ACC112 (cell line): ENCODE measurements around the gene HIVEP3.
A peak's percentile ranks its signal among the peaks of the same experiment; 100 is the strongest.

Experiments
- H2AFZ ChIP-seq: fragments of 200-600 bp; sonication (generic); one replicate; pipeline ENCODE4 v1.6.0; 2017; ENCODE audit warnings: antibody characterized with exemption, low read length; ENCODE audit not compliant: unreplicated experiment
- H3K27ac ChIP-seq: fragments of 200-600 bp; sonication (generic); 2 replicates; pipeline ENCODE4 v1.5.1; 2014; ENCODE audit warnings: low read depth, mild to moderate bottlenecking, antibody characterized with exemption, low read length, moderate library complexity
- H3K27me3 ChIP-seq: fragments of 200-600 bp; sonication (generic); 2 replicates; pipeline ENCODE4 v1.6.1; 2014; ENCODE audit warnings: mild to moderate bottlenecking, antibody characterized with exemption, low read length, moderate library complexity, mixed read lengths; ENCODE audit not compliant: insufficient read depth
- H3K36me3 ChIP-seq: fragments of 200-600 bp; sonication (generic); 2 replicates; pipeline ENCODE4 v1.6.1; 2016; ENCODE audit warnings: mild to moderate bottlenecking, antibody characterized with exemption, low read length, moderate library complexity, mixed read lengths; ENCODE audit not compliant: insufficient read depth
- H3K4me1 ChIP-seq: fragments of 200-600 bp; sonication (generic); one replicate; pipeline ENCODE4 v1.6.1; 2016; ENCODE audit warnings: low read length, mixed read lengths; ENCODE audit not compliant: insufficient read depth, unreplicated experiment, control insufficient read depth
- H3K4me3 ChIP-seq: fragments of 200-600 bp; sonication (generic); 2 replicates; pipeline ENCODE4 v1.5.1; 2014; ENCODE audit warnings: mild to moderate bottlenecking, low read depth, low read length
- H3K79me2 ChIP-seq: fragments of 200-600 bp; sonication (generic); one replicate; pipeline ENCODE4 v1.6.0; 2016; ENCODE audit warnings: low read length; ENCODE audit not compliant: control insufficient read depth, unreplicated experiment, insufficient read depth

Gene HIVEP3

DNA sequence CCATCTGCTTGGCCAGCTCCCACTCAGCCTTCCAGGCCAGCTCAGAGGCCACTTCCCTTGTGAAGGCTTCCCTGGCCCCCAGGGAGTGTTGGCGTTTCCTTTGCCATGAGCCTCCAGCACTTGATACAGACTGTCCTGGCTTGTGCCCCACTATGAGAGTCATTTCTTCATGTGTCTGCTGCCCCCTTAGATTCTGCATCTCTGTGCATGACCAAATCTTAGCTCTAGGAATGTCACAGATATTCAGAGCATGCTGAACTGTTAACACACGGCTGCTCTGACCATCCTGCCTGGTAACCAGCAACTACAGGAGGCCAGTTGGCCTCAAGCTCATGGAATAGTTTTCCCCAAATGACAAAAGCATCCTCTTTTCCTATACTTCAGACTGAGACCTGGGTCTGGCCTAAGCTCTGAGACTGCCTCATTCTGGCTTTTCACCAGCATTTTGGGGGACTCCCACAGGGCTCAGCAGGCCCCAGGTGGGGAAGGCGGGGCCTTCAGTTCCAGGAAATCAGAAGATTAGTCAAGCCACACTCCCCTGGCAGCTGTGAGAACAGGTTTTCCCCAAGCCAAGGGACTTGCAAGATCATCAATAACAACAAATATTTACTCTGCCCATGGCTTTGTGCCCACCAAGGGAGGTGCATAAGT is 251.6 kb downstream of the HIVEP3 start:
- no peak overlapping the region for H2AFZ ChIP-seq
- H3K4me3 ChIP-seq: no peak overlapping the region
- peaks cover 48% of the 10 kb centered on the region for H3K4me1 ChIP-seq
- H3K79me2 ChIP-seq: no peaks in the 10 kb centered on the region
- no peaks in the 10 kb centered on the region for H3K27me3 ChIP-seq
- no peaks in the 10 kb centered on the region for H3K36me3 ChIP-seq
- no peak overlapping the region for H3K27ac ChIP-seq

DNA sequence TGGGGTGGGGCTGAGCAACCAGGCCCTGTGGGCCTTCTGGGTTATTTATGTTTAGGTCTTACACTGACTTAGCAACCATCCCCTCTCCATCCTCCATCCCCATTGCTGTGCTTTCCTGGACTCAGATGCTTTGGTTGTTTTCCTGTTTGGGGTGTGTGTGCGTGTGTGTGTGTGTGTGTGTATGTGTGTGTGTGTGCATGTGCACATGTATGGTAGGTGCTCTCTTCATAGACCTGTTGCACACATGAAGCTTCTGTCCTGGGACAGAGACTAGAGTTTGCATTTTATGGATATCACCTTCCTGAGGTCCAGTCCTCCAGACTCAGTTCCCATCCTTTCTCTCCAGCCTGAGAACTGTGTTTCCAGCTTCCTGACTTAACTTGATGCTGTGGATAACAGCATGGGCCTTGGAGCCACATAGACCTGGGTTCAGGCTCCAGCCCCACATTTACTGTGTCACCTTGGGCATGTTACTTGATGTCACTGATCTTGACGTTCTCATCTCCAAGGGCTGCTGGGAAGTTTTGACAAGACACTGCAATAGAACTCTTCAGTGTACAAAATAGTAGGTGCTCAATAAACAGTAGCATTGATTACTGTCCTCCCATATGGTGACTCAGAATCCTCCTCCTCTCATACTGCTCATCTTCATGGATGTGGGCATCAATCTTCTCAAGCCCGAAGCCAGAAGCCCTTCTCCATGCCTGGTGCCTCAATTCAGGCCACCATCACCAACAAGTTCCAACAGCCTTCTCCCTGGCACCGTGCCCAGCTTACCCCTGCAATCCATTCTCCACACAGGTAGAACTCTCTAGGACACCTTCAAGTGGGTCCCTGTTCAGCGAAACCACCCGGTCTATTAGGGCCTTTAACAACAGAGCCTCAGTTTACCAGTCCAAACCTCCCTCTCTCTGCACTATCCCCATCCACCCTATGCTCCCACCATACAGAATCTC is 252.5 kb downstream of the HIVEP3 start:
- Histone ChIP-seq H3K4me3 (no peak overlapping the region), H2AFZ (no peak overlapping the region), H3K4me1 (peaks cover 45% of the 10 kb centered on the region), H3K27me3 (no peaks in the 10 kb centered on the region), H3K27ac (no peak overlapping the region), H3K36me3 (no peaks in the 10 kb centered on the region), H3K79me2 (no peaks in the 10 kb centered on the region)

DNA sequence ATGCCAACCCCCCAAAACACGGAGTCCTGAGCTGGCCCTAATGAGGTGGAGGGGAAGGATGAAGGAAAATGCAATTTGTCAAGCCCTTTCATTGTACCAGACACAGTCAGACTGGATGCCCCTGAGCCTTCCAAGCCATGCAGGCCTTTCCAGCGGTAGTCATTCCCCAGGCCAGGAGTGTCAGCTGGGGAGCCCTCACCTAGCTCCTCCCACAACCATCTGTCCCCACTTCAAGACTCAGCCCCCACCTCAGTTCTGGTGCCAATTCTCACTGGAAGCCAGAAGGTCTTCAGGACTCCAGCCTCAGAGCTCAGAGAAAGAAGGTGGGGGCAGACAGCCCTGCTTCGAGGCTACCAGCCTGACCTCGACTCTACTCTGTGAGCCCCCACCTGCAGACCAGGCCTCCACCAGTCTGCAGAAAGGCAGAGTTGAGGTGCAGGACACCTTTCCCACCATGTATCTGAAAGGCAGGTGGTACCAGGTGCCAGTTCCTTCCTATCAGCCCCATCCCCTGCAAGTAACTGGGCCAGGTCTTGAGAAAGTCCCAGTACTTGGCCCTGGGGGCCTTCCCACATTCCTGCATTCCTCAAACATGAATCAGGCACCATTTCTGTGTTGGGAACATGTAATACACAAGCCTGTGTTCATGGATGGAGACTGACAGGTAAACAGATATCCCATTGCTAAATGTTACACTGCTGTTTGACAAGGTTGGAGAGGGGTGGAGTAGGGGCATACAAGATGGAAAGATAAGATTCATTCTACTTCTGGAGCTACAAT is 253.7 kb downstream of the HIVEP3 start:
- Histone ChIP-seq H3K27me3 (no peaks in the 10 kb centered on the region), H2AFZ (no peak overlapping the region), H3K4me1 (peaks cover 36% of the 10 kb centered on the region), H3K79me2 (no peaks in the 10 kb centered on the region), H3K36me3 (no peaks in the 10 kb centered on the region), H3K4me3 (no peak overlapping the region), H3K27ac (no peak overlapping the region)

DNA sequence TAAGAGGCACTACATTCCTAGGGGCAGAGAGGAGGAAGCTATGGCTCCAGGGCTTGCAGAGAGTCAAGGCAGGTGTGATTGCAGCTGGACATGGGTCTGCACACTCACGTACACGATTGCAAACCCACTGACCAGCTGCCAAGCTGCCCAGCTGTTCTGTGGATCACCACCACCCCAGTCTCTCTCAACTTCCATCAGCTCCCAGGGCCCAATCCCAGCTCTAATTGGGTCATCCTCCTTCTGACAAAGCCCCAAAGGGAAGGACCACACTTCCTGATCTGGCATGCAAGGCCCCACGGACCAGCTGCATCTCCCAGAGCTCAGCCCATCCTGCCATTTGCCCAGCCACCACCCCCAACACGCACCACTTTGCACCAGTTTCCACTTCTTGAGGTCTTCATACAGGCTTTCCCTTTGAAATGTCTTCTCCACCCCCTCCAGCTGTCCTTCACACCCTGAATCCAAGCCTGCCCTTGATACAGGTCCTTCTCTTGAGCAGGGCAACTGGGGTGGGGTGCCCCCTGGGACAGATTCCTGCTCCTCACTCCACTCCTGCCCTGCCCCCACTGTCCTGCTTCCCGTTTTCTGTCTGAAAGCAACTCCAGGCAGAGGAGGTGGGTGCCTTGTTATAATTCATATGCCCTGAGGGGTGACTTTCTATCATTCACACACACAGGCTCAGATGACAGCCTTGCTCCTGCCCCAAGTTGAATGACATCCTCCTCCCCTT is 254.9 kb downstream of the HIVEP3 start:
- H3K4me1 ChIP-seq: peaks cover 35% of the 10 kb centered on the region
- H3K36me3 ChIP-seq: no peaks in the 10 kb centered on the region
- no peaks in the 10 kb centered on the region for H3K79me2 ChIP-seq
- no peak overlapping the region for H2AFZ ChIP-seq
- no peak overlapping the region for H3K27ac ChIP-seq
- H3K27me3 ChIP-seq: no peaks in the 10 kb centered on the region
- no peak overlapping the region for H3K4me3 ChIP-seq

DNA sequence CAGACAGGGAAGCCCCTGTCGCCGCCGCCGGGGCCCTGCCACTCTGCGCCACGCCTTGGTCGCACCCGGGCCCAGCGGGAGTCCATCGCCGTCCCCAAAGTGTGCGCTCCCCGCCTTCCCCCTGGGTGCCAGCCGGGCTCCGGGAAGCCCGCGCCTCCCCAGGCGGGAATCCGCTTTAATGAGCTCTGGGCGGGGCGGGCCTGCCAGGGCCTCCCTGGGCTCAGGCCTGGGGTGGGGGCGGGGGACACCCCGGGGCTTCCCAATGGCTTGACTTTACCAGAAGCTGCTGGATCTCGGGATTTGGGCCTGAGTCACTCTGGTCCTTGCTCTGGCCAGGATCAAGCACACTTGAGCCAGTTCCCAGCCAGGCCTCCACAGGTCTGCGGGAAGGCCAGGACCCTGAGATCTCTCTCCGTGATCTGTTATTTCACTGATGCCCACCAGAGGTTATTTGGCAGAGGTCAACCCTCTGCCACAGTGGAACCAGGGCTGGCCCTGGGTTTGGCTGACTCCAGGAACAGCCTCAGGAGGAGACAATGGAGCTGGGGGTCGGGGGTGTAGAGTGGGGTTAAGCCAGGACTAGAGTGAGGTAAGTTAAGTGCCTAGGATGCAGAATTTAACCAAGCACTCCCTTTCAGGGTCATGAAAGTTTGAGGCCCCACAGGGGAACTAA is 255.8 kb downstream of the HIVEP3 start:
- peaks cover 35% of the 10 kb centered on the region for H3K4me1 ChIP-seq

DNA sequence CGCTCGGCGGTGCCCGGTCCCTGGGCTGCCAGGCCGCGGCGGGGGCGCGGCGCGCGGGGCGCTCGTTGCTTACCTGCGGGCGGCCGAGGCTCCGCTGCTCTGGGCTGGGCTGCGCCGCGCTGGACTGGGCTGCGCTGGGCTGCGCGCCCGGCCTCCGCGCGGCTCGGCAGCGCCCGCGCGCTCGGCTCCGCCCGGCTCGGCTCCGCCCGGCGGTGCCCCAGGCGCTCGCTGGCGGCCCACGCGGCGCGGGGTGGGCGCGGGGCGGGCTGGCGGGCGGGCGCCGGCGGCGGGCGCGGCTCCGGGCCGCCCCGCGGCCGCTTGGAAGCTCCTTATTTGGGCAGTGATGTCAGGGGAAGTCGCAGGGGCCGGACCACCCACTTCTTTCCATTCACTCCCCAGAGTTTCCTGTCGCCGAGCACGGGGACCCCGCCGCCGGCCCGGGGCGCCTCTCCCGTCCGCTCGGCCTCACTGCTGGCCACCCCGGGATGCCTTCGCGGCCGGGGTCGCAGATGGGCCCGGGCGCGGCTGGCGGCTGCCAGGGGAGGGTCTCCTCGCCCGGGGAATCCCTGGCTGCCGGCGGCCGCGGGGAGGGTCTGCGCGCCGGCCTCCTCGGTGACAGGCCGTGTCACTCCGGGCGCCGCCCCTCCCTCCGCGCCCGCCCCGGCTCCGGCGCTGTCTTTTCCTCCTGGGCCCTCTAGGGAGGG is 256.5 kb downstream of the HIVEP3 start:
- peaks cover 33% of the 10 kb centered on the region for H3K4me1 ChIP-seq
- peak overlapping the region; percentile 70 for H3K27ac ChIP-seq
- no peaks in the 10 kb centered on the region for H3K79me2 ChIP-seq
- no peaks in the 10 kb centered on the region for H3K27me3 ChIP-seq
- H3K36me3 ChIP-seq: no peaks in the 10 kb centered on the region
- H3K4me3 ChIP-seq: peak overlapping the region; percentile 88
- peak overlapping the region; percentile 51 for H2AFZ ChIP-seq

More for the DNA sequence above, 255.8 kb downstream of the HIVEP3 start:
- Histone ChIP-seq H3K4me3 (peak overlapping the region; percentile 82), H3K27me3 (no peaks in the 10 kb centered on the region), H3K36me3 (no peaks in the 10 kb centered on the region), H3K79me2 (no peaks in the 10 kb centered on the region), H3K27ac (peak overlapping the region; percentile 70), H2AFZ (peak overlapping the region; percentile 51)

DNA sequence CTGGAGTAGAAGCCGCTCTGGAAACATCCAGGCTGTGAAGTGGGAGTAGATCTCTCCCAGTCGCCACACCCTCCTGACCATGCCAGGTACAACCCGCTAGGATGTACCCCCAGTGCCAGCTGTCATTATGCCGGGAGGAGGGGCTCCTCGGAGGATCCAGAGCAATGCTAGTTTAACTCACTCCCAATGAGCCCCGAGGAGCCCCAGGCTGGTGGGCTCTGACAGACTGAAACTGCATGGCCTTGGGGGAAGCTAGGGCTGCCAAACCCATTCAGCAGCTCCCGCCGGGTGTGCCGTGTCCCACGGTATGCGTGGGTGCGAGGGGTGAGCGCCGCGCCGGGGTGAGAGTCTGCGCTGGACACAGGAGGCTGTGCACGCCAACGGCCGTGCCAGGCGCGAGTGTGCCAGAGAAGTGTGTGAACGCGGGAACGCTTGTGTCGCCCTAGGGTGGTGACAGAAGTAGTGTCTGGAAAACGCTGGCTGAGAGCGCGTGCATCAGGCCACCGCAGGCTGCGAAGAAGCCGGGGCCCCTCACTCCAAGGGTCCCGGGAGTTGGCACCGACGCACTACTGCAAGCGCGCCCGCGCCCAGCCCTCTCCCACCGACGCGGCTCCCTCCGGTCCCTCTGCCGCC is 257.2 kb downstream of the HIVEP3 start:
- no peaks in the 10 kb centered on the region for H3K27me3 ChIP-seq
- peaks cover 27% of the 10 kb centered on the region for H3K4me1 ChIP-seq
- peak overlapping the region; percentile 88 for H3K4me3 ChIP-seq
- no peak overlapping the region for H3K27ac ChIP-seq
- H3K79me2 ChIP-seq: no peaks in the 10 kb centered on the region
- H3K36me3 ChIP-seq: no peaks in the 10 kb centered on the region
- peak overlapping the region; percentile 40 for H2AFZ ChIP-seq

DNA sequence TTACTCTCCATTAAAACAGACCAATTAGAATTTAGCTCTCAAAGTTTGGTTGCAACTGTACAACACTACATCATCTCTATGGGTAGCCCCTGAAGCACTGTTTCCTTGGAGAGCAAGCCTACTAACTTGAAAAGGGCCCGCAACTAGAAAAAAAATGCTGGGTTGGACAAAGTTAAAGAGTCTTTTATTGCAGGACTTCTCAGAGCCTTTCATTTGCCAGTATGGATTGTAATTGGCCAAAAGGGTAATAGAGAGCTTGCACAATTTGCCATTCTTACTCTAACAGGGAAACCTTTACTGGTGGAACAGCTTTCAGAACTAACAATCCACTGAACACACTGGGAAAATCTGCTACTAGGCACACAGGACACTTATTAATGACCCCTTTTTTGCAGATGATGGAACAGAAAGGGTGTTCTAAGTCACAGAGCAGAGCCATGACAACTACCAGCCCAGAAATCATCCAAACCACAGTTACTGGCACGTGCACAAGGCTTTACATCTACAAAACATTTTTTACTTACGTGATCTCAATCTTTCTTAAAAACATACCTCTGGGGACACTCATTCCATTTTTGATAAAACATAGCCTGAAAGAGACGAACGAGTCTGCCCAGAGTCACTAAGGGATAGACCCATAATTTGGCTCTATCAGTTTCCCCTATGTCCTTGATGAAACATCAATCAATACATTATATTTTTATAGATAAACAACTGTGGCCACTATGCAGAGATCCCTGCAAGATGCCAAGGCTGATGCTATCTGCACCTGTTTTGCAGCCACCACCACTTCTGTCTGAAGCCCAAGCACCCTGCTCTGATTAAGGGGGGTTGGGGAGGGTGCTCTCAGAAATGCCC is 257.9 kb downstream of the HIVEP3 start:
- no peaks in the 10 kb centered on the region for H3K36me3 ChIP-seq
- H2AFZ ChIP-seq: no peak overlapping the region
- no peak overlapping the region for H3K27ac ChIP-seq
- peaks cover 21% of the 10 kb centered on the region for H3K4me1 ChIP-seq
- H3K4me3 ChIP-seq: peak overlapping the region; percentile 88
- H3K79me2 ChIP-seq: no peaks in the 10 kb centered on the region
- no peaks in the 10 kb centered on the region for H3K27me3 ChIP-seq
